Neutrophil (primary cell): ENCODE results near the gene AP5S1.

Experiments
- H3K27ac ChIP-seq: fragments of 200-600 bp; sonication (generic); 2 replicates; pipeline ENCODE4 v1.5.1; 2016; ENCODE audit warnings: mild to moderate bottlenecking, moderate library complexity
- H3K27me3 ChIP-seq: fragments of 200-600 bp; sonication (generic); 2 replicates; pipeline ENCODE4 v1.6.0; 2016; ENCODE audit warnings: mild to moderate bottlenecking
- H3K36me3 ChIP-seq: fragments of 200-600 bp; sonication (generic); 2 replicates; pipeline ENCODE4 v1.5.1; 2017
- H3K4me1 ChIP-seq, 2 experiments: fragments of 200-600 bp in 1 of 2; sonication (generic) in 1 of 2; 1 replicate in 1 of 2; 2 replicates in 1 of 2; pipeline versions ENCODE4 v1.5.1 to v1.6.1; 2013 to 2016; ENCODE audit warnings: low read depth in 1 of 2, low read length in 1 of 2, mild to moderate bottlenecking in 1 of 2, moderate library complexity in 1 of 2; ENCODE audit not compliant: control insufficient read depth in 1 of 2, insufficient read depth in 1 of 2
- H3K4me3 ChIP-seq, 2 experiments: fragments of 200-600 bp in 1 of 2; sonication (generic) in 1 of 2; 1 replicate in 1 of 2; 2 replicates in 1 of 2; pipeline ENCODE4 v1.5.1; 2013 to 2016; ENCODE audit warnings: low read depth in 1 of 2, low read length in 1 of 2, mild to moderate bottlenecking in 1 of 2, moderate library complexity in 1 of 2
- H3K9me3 ChIP-seq: fragments of 200-600 bp; sonication (generic); 2 replicates; pipeline ENCODE4 v1.5.1; 2016
- TF ChIP-seq, protein P1 (sequence below): fragments of 200-600 bp; sonication (generic); IDR thresholded peaks from 2 replicates; pipeline ENCODE4 v1.5.1; 2016; ENCODE audit warnings: antibody characterized with exemption

AP5S1 gene

DNA sequence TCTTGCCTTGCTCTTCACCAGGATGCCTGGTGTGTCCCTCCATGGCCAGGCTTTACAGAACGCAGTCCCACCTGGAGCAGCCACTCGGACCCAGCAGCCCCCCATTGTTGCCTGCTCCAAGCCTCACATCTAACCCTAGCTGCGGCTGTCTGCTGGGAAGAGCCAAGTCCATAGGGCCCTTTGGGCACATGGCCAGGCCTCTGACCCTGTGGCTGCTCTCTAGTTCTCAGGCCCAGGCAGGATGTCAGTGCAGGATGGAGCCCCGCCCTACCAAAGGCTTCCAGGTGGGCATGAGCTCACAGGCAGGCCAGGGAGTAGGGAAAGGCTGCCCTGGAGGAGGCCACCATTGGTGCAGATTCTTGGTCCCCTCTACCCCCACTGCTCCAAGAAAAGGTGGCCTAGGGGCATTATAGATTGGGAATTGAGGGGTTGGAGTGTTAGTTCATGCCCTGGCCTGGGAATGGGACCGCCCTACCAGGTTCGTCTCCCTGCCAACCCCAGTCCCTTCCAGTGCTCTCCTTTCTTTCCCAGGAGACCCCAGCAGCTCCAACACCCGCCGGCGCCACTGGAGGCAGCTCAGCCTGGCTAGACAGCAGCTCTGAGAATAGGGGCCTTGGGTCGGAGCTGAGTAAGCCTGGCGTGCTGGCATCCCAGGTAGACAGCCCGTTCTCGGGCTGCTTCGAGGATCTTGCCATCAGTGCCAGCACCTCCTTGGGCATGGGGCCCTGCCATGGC lies 45.0 kb downstream of the AP5S1 start:
- Histone ChIP-seq H3K4me3 (no peak overlapping the region), H3K27me3 (no peaks in the 10 kb centered on the region), H3K4me1 (no peaks in the 10 kb centered on the region), H3K36me3 (peaks cover 92% of the 10 kb centered on the region), H3K27ac (no peak overlapping the region), H3K9me3 (no peaks in the 10 kb centered on the region)
- TF ChIP-seq, protein P1, sequence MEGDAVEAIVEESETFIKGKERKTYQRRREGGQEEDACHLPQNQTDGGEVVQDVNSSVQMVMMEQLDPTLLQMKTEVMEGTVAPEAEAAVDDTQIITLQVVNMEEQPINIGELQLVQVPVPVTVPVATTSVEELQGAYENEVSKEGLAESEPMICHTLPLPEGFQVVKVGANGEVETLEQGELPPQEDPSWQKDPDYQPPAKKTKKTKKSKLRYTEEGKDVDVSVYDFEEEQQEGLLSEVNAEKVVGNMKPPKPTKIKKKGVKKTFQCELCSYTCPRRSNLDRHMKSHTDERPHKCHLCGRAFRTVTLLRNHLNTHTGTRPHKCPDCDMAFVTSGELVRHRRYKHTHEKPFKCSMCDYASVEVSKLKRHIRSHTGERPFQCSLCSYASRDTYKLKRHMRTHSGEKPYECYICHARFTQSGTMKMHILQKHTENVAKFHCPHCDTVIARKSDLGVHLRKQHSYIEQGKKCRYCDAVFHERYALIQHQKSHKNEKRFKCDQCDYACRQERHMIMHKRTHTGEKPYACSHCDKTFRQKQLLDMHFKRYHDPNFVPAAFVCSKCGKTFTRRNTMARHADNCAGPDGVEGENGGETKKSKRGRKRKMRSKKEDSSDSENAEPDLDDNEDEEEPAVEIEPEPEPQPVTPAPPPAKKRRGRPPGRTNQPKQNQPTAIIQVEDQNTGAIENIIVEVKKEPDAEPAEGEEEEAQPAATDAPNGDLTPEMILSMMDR: no peak

DNA sequence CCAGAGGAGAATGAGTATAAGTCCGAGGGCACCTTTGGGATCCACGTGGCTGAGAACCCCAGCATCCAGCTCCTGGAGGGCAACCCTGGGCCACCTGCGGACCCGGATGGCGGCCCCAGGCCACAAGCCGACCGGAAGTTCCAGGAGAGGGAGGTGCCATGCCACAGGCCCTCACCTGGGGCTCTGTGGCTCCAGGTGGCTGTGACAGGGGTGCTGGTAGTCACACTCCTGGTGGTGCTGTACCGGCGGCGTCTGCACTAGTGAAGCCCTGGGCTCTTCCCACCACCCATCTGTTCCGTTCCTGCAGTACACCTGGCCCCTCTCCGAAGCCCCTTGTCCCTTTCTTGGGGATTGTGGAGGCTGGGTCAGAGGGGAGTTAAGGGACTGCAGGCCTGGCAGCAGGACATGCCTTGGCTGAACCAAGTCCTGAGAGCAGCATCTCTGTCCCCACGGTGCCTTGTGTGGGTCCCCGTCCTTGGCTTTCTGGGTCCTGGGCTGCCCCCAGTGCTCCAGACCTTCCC lies 45.6 kb downstream of the AP5S1 start:
- Histone ChIP-seq H3K36me3 (peaks cover 89% of the 10 kb centered on the region), H3K9me3 (no peaks in the 10 kb centered on the region), H3K27me3 (no peaks in the 10 kb centered on the region), H3K4me3 (no peak overlapping the region), H3K27ac (no peak overlapping the region), H3K4me1 (no peaks in the 10 kb centered on the region)
- TF ChIP-seq, protein P1: no peak

DNA sequence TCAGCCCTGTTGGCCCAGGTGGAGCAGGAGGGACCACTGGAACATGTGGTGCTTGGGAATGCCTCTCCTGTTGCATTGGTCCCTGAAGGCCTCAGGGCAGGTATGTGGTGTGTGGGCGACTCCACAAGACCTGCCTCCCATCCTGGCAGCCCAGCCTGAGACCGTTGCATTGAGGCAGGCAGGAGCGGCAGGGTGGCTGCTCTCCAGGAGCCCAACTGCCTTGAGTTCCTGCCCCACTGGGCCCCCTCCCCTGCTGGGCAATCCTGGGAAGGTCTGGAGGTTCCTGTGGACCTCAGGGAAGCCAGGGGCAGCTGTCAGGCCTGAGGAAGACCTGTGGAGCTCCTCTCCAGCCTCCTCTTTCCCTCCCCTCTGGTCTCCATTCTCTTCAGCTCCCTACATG lies 46.1 kb downstream of the AP5S1 start:
- TF ChIP-seq, protein P1: no peak
- Histone ChIP-seq H3K4me1 (no peaks in the 10 kb centered on the region), H3K27ac (no peak overlapping the region), H3K9me3 (no peaks in the 10 kb centered on the region), H3K36me3 (peaks cover 89% of the 10 kb centered on the region), H3K27me3 (no peaks in the 10 kb centered on the region), H3K4me3 (no peak overlapping the region)

DNA sequence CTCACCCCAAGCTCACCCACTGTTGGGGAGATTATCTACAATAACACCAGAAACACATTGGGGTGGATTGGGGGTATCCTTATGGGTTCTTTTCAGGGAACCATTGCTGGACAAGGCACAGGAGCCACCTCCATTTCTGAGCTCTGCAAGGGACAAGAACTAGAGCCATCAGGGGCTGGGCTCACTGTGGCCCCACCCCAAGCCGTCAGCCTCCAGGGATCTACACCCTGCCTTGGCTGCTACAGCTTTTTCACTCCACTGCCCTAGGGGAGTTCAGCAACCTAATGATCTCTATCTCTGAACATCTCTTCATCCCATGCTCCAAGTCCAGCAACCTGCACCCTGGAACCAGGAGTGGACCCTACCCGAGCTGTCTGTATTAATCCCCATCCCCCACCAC lies 47.5 kb downstream of the AP5S1 start:
- TF ChIP-seq, protein P1: no peak
- Histone ChIP-seq H3K9me3 (no peaks in the 10 kb centered on the region), H3K36me3 (peaks cover 89% of the 10 kb centered on the region), H3K4me3 (no peak overlapping the region), H3K27me3 (no peaks in the 10 kb centered on the region), H3K27ac (no peak overlapping the region), H3K4me1 (no peaks in the 10 kb centered on the region)

DNA sequence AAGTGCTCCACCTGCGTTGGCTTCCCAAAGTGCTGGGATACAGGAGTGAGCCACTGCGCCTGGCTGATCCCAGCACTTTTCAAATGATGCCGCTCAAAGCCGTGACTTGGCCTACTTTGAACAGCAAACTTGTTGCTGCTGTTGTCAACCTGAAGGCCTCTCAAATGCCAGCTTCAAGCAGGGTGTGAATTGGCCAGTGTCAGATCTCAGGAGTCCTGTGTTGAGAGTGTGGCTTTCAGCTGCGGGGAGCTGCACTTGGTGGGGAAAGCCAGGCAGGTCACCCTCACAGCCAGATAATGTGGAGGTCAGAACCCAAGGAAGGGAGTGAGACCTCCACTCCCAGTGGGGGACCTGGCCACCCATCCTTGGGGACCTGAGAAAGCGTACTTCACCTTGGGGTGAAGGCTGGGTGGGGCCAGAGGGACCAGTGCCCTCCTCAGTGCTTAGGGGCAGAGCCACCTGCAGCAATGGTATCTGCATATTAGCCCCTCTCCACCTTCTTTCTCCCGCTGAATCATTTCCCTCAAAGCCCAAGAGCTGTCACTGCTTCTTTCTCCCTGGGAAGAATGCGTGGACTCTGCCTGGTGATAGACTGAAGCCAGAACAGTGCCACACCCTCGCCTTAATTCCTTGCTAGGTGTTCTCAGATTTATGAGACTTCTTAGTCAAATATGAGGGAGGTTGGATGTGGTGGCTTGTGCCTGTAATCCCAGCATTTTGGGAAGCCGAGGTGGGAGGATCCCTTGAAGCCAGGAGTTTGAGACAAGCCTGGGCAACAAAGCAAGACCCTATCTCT lies 49.7 kb downstream of the AP5S1 start:
- Histone ChIP-seq H3K36me3 (peaks cover 86% of the 10 kb centered on the region), H3K27ac (no peak overlapping the region), H3K4me3 (no peak overlapping the region), H3K27me3 (no peaks in the 10 kb centered on the region), H3K9me3 (no peaks in the 10 kb centered on the region), H3K4me1 (no peaks in the 10 kb centered on the region)
- TF ChIP-seq, protein P1: no peak
